ENCODE data around the gene EDAR.

Gene EDAR

DNA sequence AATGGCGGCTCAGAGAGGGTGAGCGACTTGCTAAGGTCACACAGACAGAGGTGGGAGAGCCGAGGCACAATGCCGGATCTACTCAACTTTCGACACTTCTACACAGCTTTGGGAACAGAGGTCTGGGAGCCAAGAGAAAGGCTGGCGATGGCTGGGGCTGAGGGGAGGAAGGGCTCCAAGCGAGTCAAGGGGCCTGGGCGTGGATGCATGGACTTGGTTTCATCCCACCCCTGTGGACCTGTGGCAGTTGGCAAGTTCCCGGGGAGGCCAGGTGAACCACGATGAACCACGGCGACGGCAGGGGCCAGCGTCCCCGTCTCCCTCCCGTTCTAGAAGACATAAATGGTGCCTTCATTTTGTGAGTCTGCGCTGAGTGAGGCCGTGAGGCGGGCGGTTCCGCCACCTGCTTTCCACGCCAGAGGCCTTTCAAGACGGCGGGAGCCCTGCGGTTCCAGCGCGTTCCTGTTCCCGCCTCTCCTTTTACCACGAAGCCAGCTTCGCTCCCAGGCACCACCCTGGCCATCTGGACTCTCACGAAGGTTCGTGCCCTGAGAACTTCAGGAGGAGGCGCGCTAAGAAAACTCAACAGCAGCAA is 46.7 kb downstream of the EDAR start:
- H3K4me3 ChIP-seq (ENCODE audit: low read length), result no peak overlapping the region
- no peaks in the 10 kb centered on the region for H3K36me3 ChIP-seq (ENCODE audit: control insufficient read depth, insufficient read depth, low read length)
- peaks cover 3% of the 10 kb centered on the region for H3K9me3 ChIP-seq (ENCODE audit: control insufficient read depth, low read length)
- no peaks in the 10 kb centered on the region for H3K27me3 ChIP-seq (ENCODE audit: control insufficient read depth, insufficient read depth, low read length)
- no peak overlapping the region for H3K9ac ChIP-seq (ENCODE audit: low read length)
- no peaks in the 10 kb centered on the region for H3K4me1 ChIP-seq (ENCODE audit: control insufficient read depth, insufficient read depth, low read length)

DNA sequence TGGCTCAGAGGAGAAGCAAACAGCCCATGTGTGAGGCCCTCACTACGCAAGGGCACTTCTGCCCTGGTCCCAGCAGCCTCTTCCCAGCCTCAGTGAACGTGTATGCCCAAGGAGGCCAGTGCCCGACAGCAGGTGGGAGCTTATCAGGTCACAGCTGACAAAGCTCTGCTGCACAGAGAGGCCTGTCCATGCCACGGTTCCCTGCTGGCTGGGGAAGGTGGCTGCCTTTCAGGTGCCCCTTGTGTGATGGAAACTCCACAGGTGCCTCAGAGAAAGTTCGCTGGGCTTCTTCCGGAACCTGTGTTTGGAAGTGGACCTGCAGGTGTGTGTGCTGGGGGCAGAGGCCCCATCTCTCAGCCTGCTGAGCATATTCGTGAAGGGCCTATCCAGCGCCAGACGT is 47.3 kb downstream of the EDAR start:
- no peaks in the 10 kb centered on the region for H3K4me1 ChIP-seq (ENCODE audit: control insufficient read depth, insufficient read depth, low read length)
- H3K9me3 ChIP-seq (ENCODE audit: control insufficient read depth, low read length), result no peaks in the 10 kb centered on the region
- H3K9ac ChIP-seq (ENCODE audit: low read length), result no peak overlapping the region
- no peak overlapping the region for H3K4me3 ChIP-seq (ENCODE audit: low read length)
- no peaks in the 10 kb centered on the region for H3K36me3 ChIP-seq (ENCODE audit: control insufficient read depth, insufficient read depth, low read length)
- no peaks in the 10 kb centered on the region for H3K27me3 ChIP-seq (ENCODE audit: control insufficient read depth, insufficient read depth, low read length)

DNA sequence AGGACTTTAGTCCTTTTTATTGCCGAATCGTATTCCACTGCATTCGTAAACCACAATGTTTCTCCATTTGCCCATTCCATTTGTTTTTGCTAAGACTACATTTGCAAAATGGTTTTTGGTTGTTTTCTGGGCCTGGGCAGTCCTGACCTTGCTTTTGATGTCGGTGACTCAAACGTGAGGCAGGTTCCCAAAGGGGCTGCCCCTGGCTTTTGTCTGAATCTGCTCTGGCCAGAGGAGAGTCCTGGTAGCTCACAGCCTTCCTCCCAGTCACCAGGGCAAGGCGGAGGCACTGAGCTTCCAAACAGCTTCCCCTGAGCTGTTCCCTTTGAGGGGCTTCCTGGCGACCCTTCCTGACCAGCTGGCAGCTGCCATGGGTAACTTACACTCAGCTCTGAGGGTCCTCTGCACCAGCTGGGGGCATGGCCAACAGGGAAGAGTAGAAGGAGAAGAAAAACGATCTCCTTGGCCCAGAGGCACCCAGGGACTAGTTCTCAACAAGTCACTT is 47.8 kb downstream of the EDAR start:
- no peaks in the 10 kb centered on the region for H3K36me3 ChIP-seq (ENCODE audit: control insufficient read depth, insufficient read depth, low read length)
- no peaks in the 10 kb centered on the region for H3K9me3 ChIP-seq (ENCODE audit: control insufficient read depth, low read length)
- H3K4me1 ChIP-seq (ENCODE audit: control insufficient read depth, insufficient read depth, low read length), result peaks cover under 1% of the 10 kb centered on the region
- H3K9ac ChIP-seq (ENCODE audit: low read length), result no peak overlapping the region
- no peaks in the 10 kb centered on the region for H3K27me3 ChIP-seq (ENCODE audit: control insufficient read depth, insufficient read depth, low read length)
- no peak overlapping the region for H3K4me3 ChIP-seq (ENCODE audit: low read length)

DNA sequence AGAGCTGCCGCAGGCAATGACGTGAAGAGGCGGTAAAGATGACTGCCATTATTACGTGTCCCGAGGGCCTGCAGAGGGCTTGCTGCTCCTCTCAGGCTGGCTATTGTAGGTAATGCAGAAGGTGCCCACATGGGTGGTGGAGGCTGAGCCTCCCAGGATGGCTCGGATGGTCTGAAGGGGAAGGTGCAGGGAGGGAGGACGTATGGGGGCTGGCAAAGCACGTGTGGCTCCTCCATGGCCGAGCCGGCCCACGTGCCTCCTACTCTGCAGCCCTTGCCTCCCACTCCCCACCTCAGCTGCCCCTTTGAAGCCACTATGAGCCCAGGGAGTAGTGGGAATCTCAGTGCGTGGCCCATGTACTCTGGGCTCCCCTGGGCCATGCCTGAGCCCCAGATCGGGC is 48.9 kb downstream of the EDAR start:
- H3K4me1 ChIP-seq (ENCODE audit: control insufficient read depth, insufficient read depth, low read length), result peaks cover 11% of the 10 kb centered on the region
- no peaks in the 10 kb centered on the region for H3K36me3 ChIP-seq (ENCODE audit: control insufficient read depth, insufficient read depth, low read length)
- no peak overlapping the region for H3K9ac ChIP-seq (ENCODE audit: low read length)
- H3K9me3 ChIP-seq (ENCODE audit: control insufficient read depth, low read length), result no peaks in the 10 kb centered on the region
- H3K4me3 ChIP-seq (ENCODE audit: low read length), result no peak overlapping the region
- H3K27me3 ChIP-seq (ENCODE audit: control insufficient read depth, insufficient read depth, low read length), result no peaks in the 10 kb centered on the region

DNA sequence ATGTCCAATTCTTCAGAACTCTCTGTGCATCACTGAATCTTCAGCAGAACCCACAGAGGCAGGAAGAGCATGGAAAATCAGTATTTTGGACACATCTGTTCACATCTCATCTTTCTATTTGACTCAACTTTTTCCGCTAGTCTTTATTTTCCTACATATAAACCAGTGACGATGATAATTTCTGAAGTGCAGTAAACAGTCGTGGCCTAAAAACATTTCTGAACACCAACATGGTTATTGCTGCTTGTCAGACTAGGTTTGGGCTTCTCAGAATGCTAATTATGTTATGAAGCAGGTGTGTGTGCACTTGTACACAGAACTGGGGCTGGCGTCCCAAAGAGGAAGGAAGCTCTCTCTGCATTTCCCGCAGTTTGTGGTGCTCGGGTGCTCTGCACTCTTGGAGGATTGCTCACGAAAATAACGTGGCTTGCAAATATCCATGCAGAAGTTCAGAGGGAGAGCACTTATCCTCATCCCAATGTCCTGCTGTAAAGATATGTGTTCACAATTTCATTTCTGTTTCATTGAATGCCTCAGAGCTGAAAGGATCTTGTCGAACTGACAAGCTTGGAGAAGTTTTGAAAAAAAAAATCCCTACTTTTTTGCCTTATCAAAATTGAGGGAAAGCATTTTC is 50.8 kb downstream of the EDAR start:
- H3K9ac ChIP-seq (ENCODE audit: low read length), result no peak overlapping the region
- H3K4me1 ChIP-seq (ENCODE audit: control insufficient read depth, insufficient read depth, low read length), result peaks cover 31% of the 10 kb centered on the region
- no peaks in the 10 kb centered on the region for H3K9me3 ChIP-seq (ENCODE audit: control insufficient read depth, low read length)
- no peaks in the 10 kb centered on the region for H3K36me3 ChIP-seq (ENCODE audit: control insufficient read depth, insufficient read depth, low read length)
- H3K27me3 ChIP-seq (ENCODE audit: control insufficient read depth, insufficient read depth, low read length), result no peaks in the 10 kb centered on the region
- no peak overlapping the region for H3K4me3 ChIP-seq (ENCODE audit: low read length)

DNA sequence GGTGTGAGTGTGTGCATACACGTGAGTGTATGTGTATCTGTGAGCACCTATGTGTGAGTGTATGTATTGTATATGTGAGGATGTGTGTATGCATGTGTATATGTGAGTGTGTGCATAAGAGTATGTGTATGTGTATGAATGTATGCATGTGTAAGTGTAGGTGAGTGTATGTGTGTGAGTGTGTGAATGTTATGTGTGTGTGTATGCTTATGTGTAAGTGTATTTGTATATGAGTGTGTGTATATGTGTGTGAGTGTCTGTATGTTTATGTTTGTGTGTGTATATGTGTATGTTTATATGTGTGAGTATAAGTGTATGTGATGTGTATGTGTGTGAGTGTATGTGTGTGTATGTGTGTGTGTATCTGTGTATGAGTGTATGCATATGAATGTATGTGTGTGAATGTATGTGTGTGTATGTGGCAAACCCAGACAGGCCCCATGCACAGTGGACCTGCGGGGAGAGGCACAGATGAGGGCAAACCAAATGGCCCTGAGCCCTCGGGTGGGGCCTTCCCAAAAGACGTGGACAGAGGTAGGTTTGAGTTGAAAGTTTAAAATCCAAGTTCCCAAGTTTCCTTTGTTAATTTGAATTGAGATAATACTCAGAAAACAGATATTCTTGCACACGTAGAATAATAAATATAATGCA is 51.5 kb downstream of the EDAR start:
- no peaks in the 10 kb centered on the region for H3K27me3 ChIP-seq (ENCODE audit: control insufficient read depth, insufficient read depth, low read length)
- H3K4me1 ChIP-seq (ENCODE audit: control insufficient read depth, insufficient read depth, low read length), result peaks cover 33% of the 10 kb centered on the region
- H3K9ac ChIP-seq (ENCODE audit: low read length), result no peak overlapping the region
- no peaks in the 10 kb centered on the region for H3K9me3 ChIP-seq (ENCODE audit: control insufficient read depth, low read length)
- H3K4me3 ChIP-seq (ENCODE audit: low read length), result no peak overlapping the region
- no peaks in the 10 kb centered on the region for H3K36me3 ChIP-seq (ENCODE audit: control insufficient read depth, insufficient read depth, low read length)

DNA sequence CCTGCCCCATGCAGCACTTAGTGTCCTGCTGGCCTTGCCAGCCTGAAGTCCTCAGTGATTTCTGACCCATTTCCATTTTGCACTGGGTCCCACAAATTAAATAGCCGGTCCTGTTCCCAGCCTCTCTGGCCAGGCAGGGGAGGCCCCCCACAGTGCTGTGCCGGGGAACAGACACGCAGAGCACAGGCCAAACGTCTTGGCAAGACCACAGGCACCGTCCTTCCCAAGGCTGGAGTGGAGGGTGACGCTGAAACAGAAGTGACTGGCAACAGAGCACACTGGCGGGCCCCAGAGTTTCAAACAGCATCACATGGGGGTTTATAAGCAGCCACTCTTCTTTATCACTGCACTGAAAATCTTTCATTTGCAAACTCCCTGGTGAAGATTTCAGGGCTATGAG is 52.2 kb downstream of the EDAR start:
- peaks cover 33% of the 10 kb centered on the region for H3K4me1 ChIP-seq (ENCODE audit: control insufficient read depth, insufficient read depth, low read length)
- no peaks in the 10 kb centered on the region for H3K9me3 ChIP-seq (ENCODE audit: control insufficient read depth, low read length)
- no peak overlapping the region for H3K4me3 ChIP-seq (ENCODE audit: low read length)
- H3K9ac ChIP-seq (ENCODE audit: low read length), result no peak overlapping the region
- no peaks in the 10 kb centered on the region for H3K27me3 ChIP-seq (ENCODE audit: control insufficient read depth, insufficient read depth, low read length)
- H3K36me3 ChIP-seq (ENCODE audit: control insufficient read depth, insufficient read depth, low read length), result no peaks in the 10 kb centered on the region

DNA sequence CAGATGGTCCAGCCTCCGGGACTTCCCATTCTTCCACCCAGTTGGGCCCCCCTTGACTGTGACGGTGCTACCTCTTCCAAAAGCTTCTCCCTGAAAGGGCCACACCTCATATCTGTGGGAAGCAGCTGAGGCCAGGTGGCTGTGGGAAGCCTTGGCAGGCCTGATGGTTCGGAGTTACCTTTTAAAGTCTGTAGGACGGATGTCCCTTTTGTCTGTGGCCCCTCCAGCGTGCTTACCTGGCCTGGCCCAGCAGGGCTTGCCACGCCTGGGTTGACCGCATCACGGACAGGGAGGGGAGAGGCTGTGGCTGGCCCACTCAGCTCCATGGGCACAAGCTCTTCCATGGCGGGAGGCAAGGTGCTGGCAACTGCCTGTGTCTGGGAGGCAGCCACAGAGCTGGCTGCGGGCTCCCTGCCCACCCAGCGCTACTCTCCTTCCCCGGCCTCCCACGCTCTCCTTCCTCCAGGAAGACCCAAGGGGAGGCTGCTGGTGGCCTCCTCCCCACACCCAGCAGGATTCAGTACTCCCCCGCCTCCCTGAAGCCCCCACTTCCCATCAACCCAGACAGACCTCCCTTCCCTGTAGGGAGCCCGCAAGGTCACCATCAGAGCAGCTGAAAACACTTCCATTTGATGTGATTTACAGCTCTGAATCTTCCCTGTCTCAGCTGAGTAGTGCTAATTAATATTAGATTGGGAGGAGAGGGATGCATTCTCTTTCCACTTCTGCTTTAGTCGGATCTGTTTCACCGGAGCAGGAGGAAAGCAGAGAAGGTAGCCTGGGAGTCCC is 52.8 kb downstream of the EDAR start:
- no peak overlapping the region for H3K4me3 ChIP-seq (ENCODE audit: low read length)
- no peak overlapping the region for H3K9ac ChIP-seq (ENCODE audit: low read length)
- H3K9me3 ChIP-seq (ENCODE audit: control insufficient read depth, low read length), result no peaks in the 10 kb centered on the region
- H3K36me3 ChIP-seq (ENCODE audit: control insufficient read depth, insufficient read depth, low read length), result no peaks in the 10 kb centered on the region
- peaks cover 33% of the 10 kb centered on the region for H3K4me1 ChIP-seq (ENCODE audit: control insufficient read depth, insufficient read depth, low read length)
- H3K27me3 ChIP-seq (ENCODE audit: control insufficient read depth, insufficient read depth, low read length), result no peaks in the 10 kb centered on the region

DNA sequence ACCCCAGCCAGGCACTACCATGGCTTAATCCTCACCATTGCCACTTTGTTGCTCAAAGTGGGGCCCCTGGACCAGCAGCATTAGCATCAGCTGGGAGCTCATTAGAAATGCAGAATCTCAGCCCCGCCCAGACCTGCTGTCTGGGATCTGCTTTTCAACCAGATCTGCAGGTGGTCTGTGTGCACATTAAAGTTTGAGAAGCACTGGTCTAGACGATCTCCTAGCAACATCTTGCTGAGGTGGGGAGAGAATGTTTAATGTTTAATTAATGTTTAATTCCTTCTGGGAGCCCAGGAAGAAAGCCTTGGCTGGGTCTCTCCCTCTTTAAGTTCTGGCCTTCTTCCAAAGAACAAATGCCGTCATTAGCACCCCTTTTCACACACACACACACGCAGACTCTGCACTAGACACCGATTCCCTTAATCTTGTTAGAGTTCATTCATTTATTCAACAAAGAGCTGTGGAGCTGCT is 53.7 kb downstream of the EDAR start:
- no peak overlapping the region for H3K9ac ChIP-seq (ENCODE audit: low read length)
- no peaks in the 10 kb centered on the region for H3K27me3 ChIP-seq (ENCODE audit: control insufficient read depth, insufficient read depth, low read length)
- peaks cover 33% of the 10 kb centered on the region for H3K4me1 ChIP-seq (ENCODE audit: control insufficient read depth, insufficient read depth, low read length)
- H3K4me3 ChIP-seq (ENCODE audit: low read length), result no peak overlapping the region
- H3K36me3 ChIP-seq (ENCODE audit: control insufficient read depth, insufficient read depth, low read length), result no peaks in the 10 kb centered on the region
- no peaks in the 10 kb centered on the region for H3K9me3 ChIP-seq (ENCODE audit: control insufficient read depth, low read length)

DNA sequence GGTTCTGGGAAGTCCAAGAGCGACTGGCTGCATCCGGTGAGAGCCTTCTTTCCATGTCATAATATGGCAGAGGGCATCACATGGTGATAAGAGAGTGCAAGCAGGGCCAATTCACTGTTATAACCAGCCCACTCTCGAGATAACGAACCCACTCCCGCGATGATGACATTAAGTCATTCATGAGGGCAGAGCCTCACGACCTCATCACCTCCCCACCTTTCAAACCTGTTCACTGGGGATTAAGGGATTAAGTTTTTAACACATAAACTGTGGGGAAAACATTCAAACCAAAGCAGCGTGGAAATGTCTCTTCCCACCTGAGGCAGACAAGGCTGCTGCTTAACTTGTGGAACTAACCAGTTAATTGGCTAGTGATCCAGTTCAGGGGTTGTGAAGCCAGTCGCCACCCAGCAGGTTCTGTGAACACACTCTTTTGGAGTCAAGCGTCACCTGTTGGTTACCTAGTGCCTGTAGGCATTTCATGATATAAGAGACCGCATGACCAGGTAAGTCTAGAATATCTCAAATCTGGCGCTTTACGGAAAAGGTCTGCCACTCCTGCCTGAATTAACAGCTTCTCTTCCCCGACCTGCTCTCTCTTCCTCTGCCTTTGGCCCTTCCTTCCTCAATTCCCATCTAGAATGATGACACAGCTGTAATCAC is 54.3 kb downstream of the EDAR start:
- H3K27me3 ChIP-seq (ENCODE audit: control insufficient read depth, insufficient read depth, low read length), result no peaks in the 10 kb centered on the region
- H3K4me3 ChIP-seq (ENCODE audit: low read length), result no peak overlapping the region
- H3K9me3 ChIP-seq (ENCODE audit: control insufficient read depth, low read length), result no peaks in the 10 kb centered on the region
- H3K9ac ChIP-seq (ENCODE audit: low read length), result no peak overlapping the region
- no peaks in the 10 kb centered on the region for H3K36me3 ChIP-seq (ENCODE audit: control insufficient read depth, insufficient read depth, low read length)
- peaks cover 33% of the 10 kb centered on the region for H3K4me1 ChIP-seq (ENCODE audit: control insufficient read depth, insufficient read depth, low read length)

DNA sequence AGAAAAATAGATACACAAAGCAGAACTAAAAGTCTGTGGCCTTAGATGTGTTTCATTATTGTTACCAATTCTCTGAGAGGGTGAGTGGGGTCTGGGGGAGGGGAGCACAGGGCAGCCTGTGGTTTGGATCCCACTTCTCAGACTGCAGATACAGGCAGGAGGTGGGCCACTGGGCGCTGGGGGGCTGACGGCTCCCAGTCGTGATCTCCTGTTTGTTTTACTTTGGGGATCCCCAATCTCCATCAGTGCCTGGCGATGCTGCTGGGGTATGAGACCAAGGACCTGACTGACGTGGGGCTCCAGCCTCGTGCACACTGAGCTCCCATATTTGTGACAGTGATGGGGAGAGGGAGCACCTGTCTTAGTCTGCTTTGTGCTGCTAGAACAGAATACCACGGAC is 54.9 kb downstream of the EDAR start:
- Histone ChIP-seq H3K9me3 (ENCODE audit: control insufficient read depth, low read length) (no peaks in the 10 kb centered on the region), H3K36me3 (ENCODE audit: control insufficient read depth, insufficient read depth, low read length) (no peaks in the 10 kb centered on the region), H3K27me3 (ENCODE audit: control insufficient read depth, insufficient read depth, low read length) (no peaks in the 10 kb centered on the region), H3K4me3 (ENCODE audit: low read length) (no peak overlapping the region), H3K9ac (ENCODE audit: low read length) (no peak overlapping the region), H3K4me1 (ENCODE audit: control insufficient read depth, insufficient read depth, low read length) (peaks cover 33% of the 10 kb centered on the region)

All from mucosa of stomach (tissue), 1 donor.